GM12873 (cell line): ENCODE measurements around the gene STK40.

Source experiments
- TF ChIP-seq, protein P1 (sequence below): IDR thresholded peaks from 2 replicates; pipeline ENCODE4 v1.5.1; 2012; ENCODE audit warnings: low read depth, mild to moderate bottlenecking, moderate library complexity, low read length, control low read depth; ENCODE audit not compliant: insufficient read depth; ENCODE audit errors: missing control alignments

The STK40 gene

DNA sequence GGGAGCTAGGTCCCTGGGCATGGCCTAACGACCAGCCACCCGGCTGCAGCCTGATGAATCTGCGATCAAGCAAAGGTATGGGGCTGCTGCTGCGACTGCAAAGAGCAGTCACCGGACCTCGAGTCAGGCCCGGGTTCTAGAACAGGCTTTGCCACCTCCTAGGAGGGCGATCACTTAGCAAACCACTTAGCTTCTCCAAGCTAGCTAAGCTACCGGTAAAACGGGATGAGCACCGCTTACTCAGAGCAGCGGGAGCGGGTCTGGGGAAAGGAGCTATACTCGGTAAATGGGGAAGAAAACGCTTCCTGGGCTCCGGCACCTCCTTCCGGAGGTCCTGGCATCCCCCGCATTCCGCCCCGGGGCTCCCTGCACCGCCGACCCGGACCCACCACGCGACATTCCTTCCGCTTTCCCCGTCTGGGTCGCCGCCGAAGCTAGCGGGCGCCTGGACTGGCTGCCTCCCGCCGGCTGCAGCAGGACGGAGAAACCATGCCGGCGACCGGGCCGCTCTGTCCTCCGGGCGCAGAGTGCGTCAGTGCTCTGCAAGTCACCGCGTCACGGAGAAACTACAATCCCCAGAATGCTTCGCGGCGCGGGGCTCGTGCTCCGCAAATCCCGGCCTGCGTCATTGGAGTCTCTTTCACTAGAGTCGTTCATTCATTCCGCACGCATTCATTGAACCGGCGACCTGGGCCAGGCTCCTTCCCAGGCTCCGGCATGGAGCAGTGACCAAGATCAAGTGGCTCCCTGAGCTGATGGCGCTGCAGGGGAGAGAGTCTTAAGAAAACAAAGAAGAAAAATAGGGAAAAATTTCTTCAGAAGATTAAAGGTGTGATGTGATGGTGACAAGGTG is 11.9 kb upstream of the STK40 start, which contains the start of gene LSM10:
Gene LSM10, minus strand, starts transcription at position 531 of the 853 bp plus-strand sequence. CDS start 3,779 bp downstream, outside the sequence.
- TF ChIP-seq, protein P1, sequence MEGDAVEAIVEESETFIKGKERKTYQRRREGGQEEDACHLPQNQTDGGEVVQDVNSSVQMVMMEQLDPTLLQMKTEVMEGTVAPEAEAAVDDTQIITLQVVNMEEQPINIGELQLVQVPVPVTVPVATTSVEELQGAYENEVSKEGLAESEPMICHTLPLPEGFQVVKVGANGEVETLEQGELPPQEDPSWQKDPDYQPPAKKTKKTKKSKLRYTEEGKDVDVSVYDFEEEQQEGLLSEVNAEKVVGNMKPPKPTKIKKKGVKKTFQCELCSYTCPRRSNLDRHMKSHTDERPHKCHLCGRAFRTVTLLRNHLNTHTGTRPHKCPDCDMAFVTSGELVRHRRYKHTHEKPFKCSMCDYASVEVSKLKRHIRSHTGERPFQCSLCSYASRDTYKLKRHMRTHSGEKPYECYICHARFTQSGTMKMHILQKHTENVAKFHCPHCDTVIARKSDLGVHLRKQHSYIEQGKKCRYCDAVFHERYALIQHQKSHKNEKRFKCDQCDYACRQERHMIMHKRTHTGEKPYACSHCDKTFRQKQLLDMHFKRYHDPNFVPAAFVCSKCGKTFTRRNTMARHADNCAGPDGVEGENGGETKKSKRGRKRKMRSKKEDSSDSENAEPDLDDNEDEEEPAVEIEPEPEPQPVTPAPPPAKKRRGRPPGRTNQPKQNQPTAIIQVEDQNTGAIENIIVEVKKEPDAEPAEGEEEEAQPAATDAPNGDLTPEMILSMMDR = no peak

DNA sequence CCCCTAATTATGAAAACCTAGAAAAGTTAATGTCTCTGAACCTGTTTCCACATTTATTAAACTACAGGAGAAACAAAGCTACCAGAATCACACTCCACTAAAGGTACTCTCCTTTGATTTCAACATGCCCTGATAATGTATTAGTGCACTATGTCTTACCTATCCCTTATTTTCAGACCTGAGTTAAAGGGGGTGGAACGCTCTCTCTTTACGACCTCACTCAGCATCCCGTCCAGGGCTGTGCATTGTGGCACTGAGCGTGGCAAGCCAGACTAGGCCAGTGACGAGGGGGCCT is 11.3 kb upstream of the STK40 start:
- TF ChIP-seq, protein P1 = no peak

DNA sequence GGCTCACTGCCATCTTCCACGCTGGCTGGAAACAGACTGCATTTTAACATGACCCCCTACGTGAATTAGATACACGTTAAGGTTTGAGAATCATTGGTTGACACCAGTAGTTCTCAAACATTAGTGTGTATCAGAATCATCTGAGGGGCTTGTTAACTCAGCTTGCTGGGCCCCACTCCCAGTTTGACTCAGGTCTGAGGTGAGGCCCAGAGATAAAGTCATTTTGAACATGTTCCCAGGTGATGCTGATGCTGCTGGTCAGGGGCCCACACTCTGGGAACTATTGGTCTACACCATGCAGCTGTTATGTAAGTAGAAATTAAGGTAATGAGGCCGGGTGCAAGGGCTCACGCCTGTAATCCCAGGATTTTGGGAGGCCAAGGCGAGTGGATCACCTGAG is 10.6 kb upstream of the STK40 start:
- TF ChIP-seq, protein P1 = no peak

DNA sequence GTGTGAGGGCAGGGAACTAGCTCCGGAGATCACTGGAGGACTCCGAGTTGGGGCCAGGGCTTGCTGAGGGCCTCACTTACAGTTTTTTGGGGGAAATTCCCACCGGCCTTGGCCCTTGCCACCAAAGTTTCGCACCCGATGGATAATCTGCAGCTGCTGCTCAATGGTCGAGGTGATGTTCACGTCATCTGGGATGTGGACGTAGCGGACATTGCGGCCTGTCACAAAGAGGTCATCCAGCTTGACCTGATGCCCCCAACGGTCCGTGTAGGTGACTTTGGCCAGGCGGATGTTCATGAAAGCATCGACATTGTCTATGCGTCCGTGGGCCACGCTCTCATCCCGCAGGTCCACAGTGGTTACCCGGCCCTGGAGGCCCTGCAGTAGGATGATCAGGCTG is 8.0 kb upstream of the STK40 start:
- TF ChIP-seq, protein P1 = no peak

DNA sequence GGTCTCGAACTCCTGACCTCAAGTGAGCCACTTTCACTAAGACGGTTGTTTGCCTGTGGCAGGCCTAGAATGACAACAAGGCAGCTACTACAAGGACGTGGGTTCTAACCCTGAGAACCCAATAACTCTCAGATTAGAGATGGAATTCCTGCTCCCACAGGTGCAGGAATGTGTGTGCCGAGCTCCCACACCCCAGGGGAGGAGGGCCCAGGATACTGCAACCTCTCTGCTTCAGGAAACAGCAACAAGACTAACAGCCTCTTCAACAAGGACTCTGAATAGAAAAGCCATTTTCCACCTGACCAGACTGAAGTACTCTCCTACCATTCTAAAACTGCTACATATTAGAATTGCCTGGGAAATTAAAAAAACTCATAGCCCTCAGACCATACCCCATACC is 7.1 kb upstream of the STK40 start:
- TF ChIP-seq, protein P1 = no peak

DNA sequence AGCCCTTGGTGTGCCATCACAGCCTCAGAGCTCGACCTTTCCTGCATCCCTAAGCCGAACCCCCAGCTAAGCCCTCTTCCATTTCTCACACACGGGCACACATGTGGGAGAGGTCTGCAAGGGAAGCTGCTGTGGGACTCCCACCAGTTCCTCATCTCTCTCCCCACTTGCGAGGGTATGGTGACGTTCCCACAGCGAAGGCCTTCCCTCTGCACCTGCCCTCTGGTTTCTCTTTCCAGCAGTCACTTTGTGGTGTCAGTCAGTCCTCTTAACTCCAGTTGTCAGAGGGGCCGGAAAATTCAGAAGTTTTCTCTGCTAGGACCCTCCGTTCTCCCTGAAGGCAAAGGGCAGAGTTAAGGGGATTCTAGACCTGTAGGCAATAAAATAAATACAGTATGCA is 5.5 kb upstream of the STK40 start:
- TF ChIP-seq, protein P1 = no peak

DNA sequence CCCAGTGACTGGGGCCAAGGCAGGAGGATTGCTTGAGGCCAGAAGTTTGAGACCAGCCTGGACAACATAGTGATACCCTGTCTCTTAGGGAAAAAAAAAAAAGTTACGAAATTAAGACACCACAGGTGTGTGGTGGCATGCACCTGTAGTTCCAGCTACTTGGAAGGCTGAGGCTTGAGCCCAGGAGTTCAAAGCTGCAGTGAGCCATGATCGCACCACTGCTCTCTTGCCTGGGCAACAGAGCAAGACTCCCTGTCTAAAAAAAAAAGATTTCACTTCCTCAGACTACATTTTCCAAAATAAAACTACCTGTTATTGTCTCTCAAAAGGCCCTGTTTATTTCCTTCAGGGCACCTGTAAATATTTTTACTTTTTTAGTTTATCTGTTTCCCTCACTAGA is 4.7 kb upstream of the STK40 start:
- TF ChIP-seq, protein P1 = no peak
